Endothelial cell of umbilical vein (primary cell): ENCODE measurements around the gene DHX34.

ENCODE experiments used
- CTCF ChIP-seq, 2 donors: IDR thresholded peaks; 1 replicate in 1 of 2; 2 replicates in 1 of 2; pipeline ENCODE4 v1.5.1; 2011; ENCODE audit warnings: low read length in 2 of 2, mild to moderate bottlenecking in 2 of 2, moderate library complexity in 2 of 2, control low read depth in 1 of 2, inconsistent platforms in 1 of 2, low read depth in 1 of 2; ENCODE audit not compliant: insufficient read depth in 1 of 2; ENCODE audit errors: extremely low read depth in 1 of 2
- POLR2AphosphoS5 ChIP-seq: IDR thresholded peaks from 2 replicates; pipeline ENCODE4 v1.6.1; 2012; ENCODE audit warnings: low read depth, mild to moderate bottlenecking, control low read depth, low read length, moderate library complexity; ENCODE audit not compliant: insufficient read depth
- TF ChIP-seq, protein P1 (sequence below): IDR thresholded peaks from 2 replicates; pipeline ENCODE4 v1.6.1; 2011; ENCODE audit not compliant: insufficient read depth, insufficient read length

- TF ChIP-seq, protein P1, sequence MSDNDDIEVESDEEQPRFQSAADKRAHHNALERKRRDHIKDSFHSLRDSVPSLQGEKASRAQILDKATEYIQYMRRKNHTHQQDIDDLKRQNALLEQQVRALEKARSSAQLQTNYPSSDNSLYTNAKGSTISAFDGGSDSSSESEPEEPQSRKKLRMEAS = no peak
- TF ChIP-seq CTCF (IDR thresholded peaks at IDR 0.05; ENCODE audit: extremely low read depth in 1 of 2, insufficient read depth in 1 of 2, low read depth in 1 of 2, low read length in 2 of 2) (peak; percentile 77 to 90), POLR2AphosphoS5 (no peak)
These were observed 42.6 kb downstream of the DHX34 start for GRCh38 chr19:47391510-47392223.
